Naive thymus-derived CD4-positive, alpha-beta T cell (primary cell): ENCODE results near the gene ATP9B. TPM values are rescaled to one million over a fixed set of nuclear protein-coding genes. Genes with fewer than 3 reads are reported as not detected.
A peak's percentile ranks its signal among the peaks of the same experiment; 100 is the strongest.

Experiments used
- ATAC-seq: fragments of 150-1000 bp; cut with Tn5 transposase; 2 replicates; pipeline ENCODE4 v1.10.0; 2021; ENCODE audit warnings: mild to moderate bottlenecking, moderate library complexity
- CTCF ChIA-PET: fragments of 350-600 bp; sonication (Branson Sonifier 250); formaldehyde crosslinking; loops from one replicate; lab custom pipeline; 2021; ENCODE audit warnings: antibody characterized with exemption; lab: Charles Lee
- POLR2A ChIA-PET: fragments of 350-600 bp; sonication (Branson Sonifier 250); formaldehyde crosslinking; loops from one replicate; lab custom pipeline; 2021; ENCODE audit warnings: antibody characterized with exemption, inconsistent platforms; lab: Charles Lee
- DNase-seq, 9 donors: peaks; one replicate each; pipeline versions ENCODE4 v3.0.0 to v3.0.0-alpha.2; 2020 to 2022; ENCODE audit warnings: mixed read lengths in 1 of 9
- H3K27ac ChIP-seq: one replicate; pipeline ENCODE4 v1.7.0; 2013; ENCODE audit warnings: mild to moderate bottlenecking, low read depth, low read length, moderate library complexity
- H3K27me3 ChIP-seq, 2 donors: one replicate each; pipeline ENCODE4 v1.7.0; 2013; ENCODE audit warnings: low read length in 2 of 2, mild to moderate bottlenecking in 2 of 2, moderate library complexity in 2 of 2; ENCODE audit not compliant: control insufficient read depth in 2 of 2, insufficient read depth in 2 of 2
- H3K36me3 ChIP-seq, 3 experiments: 1 replicate in 2 of 3; 2 replicates in 1 of 3; pipeline ENCODE4 v1.7.0; 2013; ENCODE audit warnings: low read length in 3 of 3, mild to moderate bottlenecking in 3 of 3, moderate library complexity in 1 of 3; ENCODE audit not compliant: insufficient read depth in 3 of 3, control insufficient read depth in 2 of 3
- H3K4me1 ChIP-seq, 2 donors: one replicate each; pipeline ENCODE4 v1.7.0; 2013; ENCODE audit warnings: low read length in 2 of 2, mild to moderate bottlenecking in 2 of 2, moderate library complexity in 1 of 2; ENCODE audit not compliant: control insufficient read depth in 2 of 2, insufficient read depth in 2 of 2
- H3K4me3 ChIP-seq: 2 replicates; pipeline ENCODE4 v1.7.0; 2013; ENCODE audit warnings: mild to moderate bottlenecking, low read length
- H3K9me3 ChIP-seq, 3 experiments: 1 replicate in 2 of 3; 2 replicates in 1 of 3; pipeline ENCODE4 v1.7.0; 2013; ENCODE audit warnings: low read length in 3 of 3; ENCODE audit not compliant: control insufficient read depth in 2 of 3
- H3K27ac Mint-ChIP-seq, 9 donors: one replicate each; pipeline ENCODE4 v1.8.0; 2020 to 2022; ENCODE audit warnings: mixed read lengths in 9 of 9, mild to moderate bottlenecking in 8 of 9, moderate library complexity in 5 of 9, inconsistent platforms in 2 of 9
- H3K27me3 Mint-ChIP-seq, 5 donors: one replicate each; pipeline ENCODE4 v1.8.0; 2021 to 2022; ENCODE audit warnings: mixed read lengths in 5 of 5, mild to moderate bottlenecking in 1 of 5
- H3K36me3 Mint-ChIP-seq, 5 donors: one replicate each; pipeline ENCODE4 v1.8.0; 2020 to 2022; ENCODE audit warnings: mixed read lengths in 5 of 5, mild to moderate bottlenecking in 3 of 5, inconsistent platforms in 1 of 5
- H3K4me1 Mint-ChIP-seq, 7 donors: one replicate each; pipeline ENCODE4 v1.8.0; 2020 to 2022; ENCODE audit warnings: mixed read lengths in 7 of 7, mild to moderate bottlenecking in 3 of 7, inconsistent platforms in 1 of 7
- H3K4me3 Mint-ChIP-seq, 10 donors: one replicate each; pipeline ENCODE4 v1.8.0; 2020 to 2022; ENCODE audit warnings: mild to moderate bottlenecking in 10 of 10, mixed read lengths in 10 of 10, moderate library complexity in 6 of 10, inconsistent platforms in 2 of 10
- H3K9me3 Mint-ChIP-seq, 11 donors: one replicate each; pipeline ENCODE4 v1.8.0; 2020 to 2022; ENCODE audit warnings: mixed read lengths in 11 of 11, mild to moderate bottlenecking in 4 of 11, inconsistent platforms in 1 of 11, moderate library complexity in 1 of 11
- intact Hi-C, 2 donors: fragments of 100-400 bp; cut with micrococcal nuclease; formaldehyde crosslinking; loops; one replicate each; pipeline ENCODE4 v1.15.1; 2023
- polyA plus RNA-seq, 2 donors: library from polyadenylated mRNA; unstranded; fragments of 300-500 nt; fragmentation: Illumina TruSeq; gene quantifications; one replicate each; pipeline ENCODE4 v1.2.3, GENCODE V29; 2021
- total RNA-seq, 6 experiments: library from RNA in 5 of 6; stranded (reverse) in 5 of 6; gene quantifications; 1 replicate in 5 of 6; 2 replicates in 1 of 6; pipeline ENCODE4 v1.2.3 and lab custom pipeline; 2021 to 2026

ATP9B gene
- total and polyA plus RNA-seq, 7 experiments from 2014 or later: 21.3 to 90.5 (median 79.4) TPM

DNA sequence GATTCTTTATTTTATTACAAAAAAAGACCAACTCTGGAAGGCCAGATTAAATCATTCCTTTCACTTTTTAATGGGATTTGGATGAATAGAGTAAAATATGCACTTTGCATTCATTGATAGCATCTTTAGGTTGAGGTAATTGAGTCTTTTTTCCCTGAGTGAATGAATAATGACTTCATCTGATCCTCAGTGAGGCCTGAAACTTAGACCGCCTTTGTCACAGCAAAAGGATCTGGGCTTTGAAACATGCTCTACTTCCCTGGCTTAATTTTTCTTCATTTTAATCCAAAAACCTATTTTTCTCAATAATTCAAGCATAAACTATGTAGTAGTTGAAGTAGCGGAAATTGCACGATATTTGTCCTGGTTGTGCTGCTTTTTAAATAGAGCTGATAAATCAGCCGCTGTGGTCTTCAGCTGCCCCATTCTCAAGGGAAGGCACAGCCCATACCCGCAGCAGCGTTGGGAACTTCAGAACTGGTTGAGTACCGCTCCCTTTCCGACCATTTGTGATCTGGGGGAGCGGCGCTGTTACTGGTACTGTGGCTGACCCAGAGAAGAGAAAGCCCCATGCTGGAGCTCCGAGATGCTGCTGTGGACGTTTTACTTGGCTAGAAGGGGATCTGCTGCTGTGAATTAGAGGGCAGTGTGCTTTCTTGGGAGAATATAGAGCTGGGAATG lies 181.2 kb downstream of the ATP9B start:
- peaks cover 0 to 2% (median 0%) of the 10 kb centered on the region in 11 donors for H3K9me3 Mint-ChIP-seq
- no peak for DNase-seq
- POLR2A ChIA-PET: no interaction called here
- no peaks in the 10 kb centered on the region for H3K27me3 Mint-ChIP-seq
- intact Hi-C loops: no loop called here
- peak overlapping the region in 1 of 9 donors; percentile 66 for H3K27ac Mint-ChIP-seq
- H3K4me3 Mint-ChIP-seq: no peak overlapping the region
- Histone ChIP-seq H3K9me3 (no peaks in the 10 kb centered on the region), H3K4me1 (no peaks in the 10 kb centered on the region), H3K36me3 (peaks cover 0 to 10% (median 0%) of the 10 kb centered on the region in 3 experiments), H3K27ac (no peak overlapping the region), H3K4me3 (no peak overlapping the region), H3K27me3 (no peaks in the 10 kb centered on the region)
- peaks cover 6 to 29% (median 12%) of the 10 kb centered on the region in 7 donors for H3K4me1 Mint-ChIP-seq
- H3K36me3 Mint-ChIP-seq: peaks cover 0 to 24% (median 18%) of the 10 kb centered on the region in 5 donors
- no peak for ATAC-seq
- CTCF ChIA-PET: no interaction called here

GRCh38 chr18:79251021-79251420 lies 181.8 kb downstream of the ATP9B start:
- H3K4me1 Mint-ChIP-seq: peaks cover 6 to 29% (median 14%) of the 10 kb centered on the region in 7 donors
- intact Hi-C loops: no loop called here
- Histone ChIP-seq H3K27ac (no peak overlapping the region), H3K36me3 (peaks cover 0 to 10% (median 0%) of the 10 kb centered on the region in 3 experiments), H3K9me3 (no peaks in the 10 kb centered on the region), H3K4me1 (no peaks in the 10 kb centered on the region), H3K4me3 (no peak overlapping the region), H3K27me3 (no peaks in the 10 kb centered on the region)
- no peaks in the 10 kb centered on the region for H3K27me3 Mint-ChIP-seq
- peak overlapping the region in 1 of 9 donors; percentile 66 for H3K27ac Mint-ChIP-seq
- ChIA-PET CTCF (no interaction called here), POLR2A (no interaction called here)
- peaks cover 0 to 26% (median 19%) of the 10 kb centered on the region in 5 donors for H3K36me3 Mint-ChIP-seq
- peaks cover 0 to 2% (median 0%) of the 10 kb centered on the region in 11 donors for H3K9me3 Mint-ChIP-seq
- H3K4me3 Mint-ChIP-seq: no peak overlapping the region
- no peak for DNase-seq
- ATAC-seq: no peak

DNA sequence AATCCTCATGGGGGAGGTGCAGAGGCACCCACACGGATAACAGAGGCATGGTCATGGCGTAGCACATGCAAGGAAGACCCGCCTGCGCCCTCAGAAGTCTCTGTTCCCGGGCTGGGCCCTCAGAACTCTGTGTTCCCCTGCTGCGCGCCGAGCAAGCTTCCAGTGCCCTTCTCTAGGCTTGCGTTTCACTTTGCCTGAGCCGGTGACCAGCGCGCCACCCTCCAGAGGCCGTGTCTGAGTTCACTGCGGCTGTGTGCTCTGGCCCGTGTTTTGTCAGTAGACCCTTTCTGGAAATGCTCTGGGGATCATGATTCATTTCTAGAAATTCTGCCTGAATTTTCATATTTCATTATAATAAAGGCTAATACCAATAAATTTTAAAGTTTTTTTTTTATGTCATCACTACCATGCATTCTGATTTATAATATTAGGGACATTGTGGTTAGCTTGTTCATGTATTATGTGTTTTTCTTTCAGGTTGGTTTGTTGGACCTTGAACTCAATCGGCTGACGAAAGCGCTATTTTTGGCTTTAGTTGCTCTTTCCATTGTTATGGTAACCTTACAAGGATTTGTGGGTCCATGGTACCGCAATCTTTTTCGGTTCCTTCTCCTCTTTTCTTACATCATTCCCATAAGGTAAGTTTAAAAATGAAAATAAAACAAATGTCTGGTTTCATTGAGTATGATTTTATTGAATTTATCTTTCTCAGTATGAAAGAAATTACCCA lies 183.9 kb downstream of the ATP9B start:
- no peak for DNase-seq
- Mint-ChIP-seq H3K27me3 (no peaks in the 10 kb centered on the region), H3K4me3 (no peak overlapping the region), H3K4me1 (peaks cover 0 to 22% (median 9%) of the 10 kb centered on the region in 7 donors), H3K9me3 (peaks cover 0 to 2% (median 0%) of the 10 kb centered on the region in 11 donors), H3K36me3 (peaks cover 0 to 33% (median 27%) of the 10 kb centered on the region in 5 donors), H3K27ac (no peak overlapping the region)
- ChIA-PET POLR2A (no interaction called here), CTCF (no interaction called here)
- Histone ChIP-seq H3K4me1 (no peaks in the 10 kb centered on the region), H3K27me3 (no peaks in the 10 kb centered on the region), H3K4me3 (no peak overlapping the region), H3K36me3 (peaks cover 0 to 13% (median 0%) of the 10 kb centered on the region in 3 experiments), H3K27ac (no peak overlapping the region), H3K9me3 (no peaks in the 10 kb centered on the region)
- ATAC-seq: no peak
- intact Hi-C loops: no loop called here

DNA sequence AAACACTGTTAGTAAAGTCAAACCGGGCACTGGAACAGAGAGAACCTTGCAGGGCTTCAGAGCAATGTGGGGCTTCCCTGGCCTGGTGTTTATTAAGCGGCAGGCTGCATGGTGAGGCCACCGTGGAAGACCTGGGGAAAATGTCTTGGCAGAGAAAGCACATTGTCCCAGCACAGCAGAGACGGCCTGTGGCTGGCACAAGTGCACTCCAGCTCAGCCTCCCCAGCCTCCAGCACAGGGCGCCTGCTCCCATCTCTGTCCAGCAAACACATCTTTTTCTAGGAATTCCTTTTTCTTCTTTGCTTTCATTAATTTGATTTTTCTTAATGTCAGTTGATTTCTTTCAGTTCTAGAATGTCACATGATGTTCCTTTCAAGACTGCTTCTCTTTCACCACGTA lies 188.3 kb downstream of the ATP9B start:
- Mint-ChIP-seq H3K9me3 (peaks cover 0 to 3% (median 0%) of the 10 kb centered on the region in 11 donors), H3K27ac (no peak overlapping the region), H3K4me3 (no peak overlapping the region), H3K36me3 (peaks cover 5 to 64% (median 50%) of the 10 kb centered on the region in 5 donors), H3K27me3 (no peaks in the 10 kb centered on the region), H3K4me1 (peaks cover 0 to 9% (median 0%) of the 10 kb centered on the region in 7 donors)
- Histone ChIP-seq H3K36me3 (peaks cover 0 to 29% (median 0%) of the 10 kb centered on the region in 3 experiments), H3K27me3 (no peaks in the 10 kb centered on the region), H3K4me3 (no peak overlapping the region), H3K4me1 (no peaks in the 10 kb centered on the region), H3K9me3 (no peaks in the 10 kb centered on the region), H3K27ac (no peak overlapping the region)
- DNase-seq (no peak), ATAC-seq (no peak)
- CTCF ChIA-PET: no interaction called here
- intact Hi-C loops: no loop called here
- POLR2A ChIA-PET: no interaction called here

DNA sequence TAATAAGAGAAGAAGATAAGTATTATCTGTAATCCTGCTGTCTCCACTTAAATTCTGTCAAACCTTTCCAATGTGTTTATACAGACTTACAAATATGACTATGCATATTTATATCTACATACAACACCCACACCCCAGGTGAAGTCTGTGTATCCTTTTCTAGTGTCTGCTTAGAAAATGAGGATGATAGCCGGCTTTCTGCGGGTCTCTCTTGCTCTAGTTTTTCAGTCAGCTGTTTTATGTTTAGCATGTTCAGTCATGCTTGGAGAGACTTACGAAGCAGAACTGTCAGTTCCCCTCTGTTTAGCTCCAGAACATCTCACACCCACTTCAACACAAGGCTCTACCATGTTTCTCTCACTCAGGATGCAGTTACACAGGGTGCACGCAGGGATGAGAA lies 189.3 kb downstream of the ATP9B start:
- Mint-ChIP-seq H3K4me3 (no peak overlapping the region), H3K9me3 (peaks cover 0 to 2% (median 0%) of the 10 kb centered on the region in 11 donors), H3K27ac (no peak overlapping the region), H3K27me3 (no peaks in the 10 kb centered on the region), H3K36me3 (peaks cover 5 to 61% (median 50%) of the 10 kb centered on the region in 5 donors), H3K4me1 (peaks cover 0 to 9% (median 0%) of the 10 kb centered on the region in 7 donors)
- Histone ChIP-seq H3K9me3 (no peaks in the 10 kb centered on the region), H3K27me3 (no peaks in the 10 kb centered on the region), H3K4me3 (no peak overlapping the region), H3K36me3 (peaks cover 0 to 33% (median 0%) of the 10 kb centered on the region in 3 experiments), H3K4me1 (no peaks in the 10 kb centered on the region), H3K27ac (no peak overlapping the region)
- DNase-seq (no peak), ATAC-seq (no peak)
- intact Hi-C loops: no loop called here
- ChIA-PET POLR2A (no interaction called here), CTCF (no interaction called here)

DNA sequence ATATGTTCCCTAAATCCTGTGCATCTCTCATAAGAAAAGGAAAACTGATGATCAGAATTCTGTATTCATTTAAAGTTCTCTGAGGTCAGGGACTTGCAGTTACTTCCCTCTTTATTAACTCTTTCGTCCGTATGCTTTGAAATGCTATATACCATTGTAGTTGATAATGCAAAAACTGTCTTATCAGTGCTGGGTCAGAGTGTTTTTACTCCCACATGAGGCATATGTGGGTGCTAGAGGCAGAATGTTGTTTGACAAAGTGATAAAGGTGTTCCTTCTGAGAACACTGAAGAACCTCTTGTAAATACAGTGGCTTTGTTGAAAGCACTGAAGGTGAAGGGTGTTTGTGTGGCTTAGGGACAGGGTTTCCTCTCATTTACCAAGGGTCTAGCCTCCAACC lies 190.0 kb downstream of the ATP9B start:
- Histone ChIP-seq H3K27ac (no peak overlapping the region), H3K4me3 (no peak overlapping the region), H3K36me3 (peaks cover 0 to 33% (median 0%) of the 10 kb centered on the region in 3 experiments), H3K27me3 (no peaks in the 10 kb centered on the region), H3K9me3 (no peaks in the 10 kb centered on the region), H3K4me1 (no peaks in the 10 kb centered on the region)
- peak overlapping the region in 1 of 9 donors; percentile 51 for H3K27ac Mint-ChIP-seq
- ATAC-seq (no peak), DNase-seq (no peak)
- peaks cover 0 to 9% (median 0%) of the 10 kb centered on the region in 7 donors for H3K4me1 Mint-ChIP-seq
- H3K9me3 Mint-ChIP-seq: peaks cover 0 to 5% (median 0%) of the 10 kb centered on the region in 11 donors
- ChIA-PET POLR2A (no interaction called here), CTCF (no interaction called here)
- H3K4me3 Mint-ChIP-seq: no peak overlapping the region
- peaks cover 5 to 67% (median 54%) of the 10 kb centered on the region in 5 donors for H3K36me3 Mint-ChIP-seq
- H3K27me3 Mint-ChIP-seq: no peaks in the 10 kb centered on the region
- intact Hi-C loops: no loop called here
